A673 (cell line): ENCODE results near the gene TOR3A. TPM values are rescaled to one million over a fixed set of nuclear protein-coding genes. Genes with fewer than 3 reads are reported as not detected.
"Not testable (repeated sequence)": the region's sequence is repeated elsewhere in the genome, so short reads cannot be mapped to it uniquely, and the experiment has no call there.

Source experiments
- BruUV-seq: library from RNA; stranded (reverse); fragments of 400-500 nt; replicated peaks from 2 replicates; lab custom pipeline; 2021; lab: Mats Ljungman, UMichigan
- CTCF ChIA-PET: fragments of 300-600 bp; sonication (Branson Sonifier 250); formaldehyde crosslinking; loops from one replicate; lab custom pipeline; 2022; ENCODE audit warnings: antibody characterized with exemption; lab: Charles Lee
- POLR2A ChIA-PET: fragments of 300-600 bp; sonication (Branson Sonifier 250); formaldehyde crosslinking; loops from one replicate; lab custom pipeline; 2022; ENCODE audit warnings: antibody characterized with exemption; ENCODE audit not compliant: low non-redundant PET; lab: Charles Lee
- DNase-seq: peaks from one replicate; pipeline ENCODE4 v3.0.0-alpha.2; 2015; ENCODE audit warnings: low spot score
- H3K27ac ChIP-seq: fragments of 200-600 bp; sonication (generic); 2 replicates; pipeline ENCODE4 v1.5.1; 2016; ENCODE audit warnings: mixed run types, low read depth, mild to moderate bottlenecking, mixed read lengths, antibody characterized with exemption, low read length; ENCODE audit not compliant: poor library complexity, severe bottlenecking
- H3K27me3 ChIP-seq: fragments of 200-600 bp; sonication (generic); replicated peaks from 2 replicates; pipeline ENCODE4 v1.6.1; 2017; ENCODE audit warnings: mixed run types, low read depth, mild to moderate bottlenecking, mixed read lengths, antibody characterized with exemption, low read length; ENCODE audit not compliant: insufficient read depth, poor library complexity
- H3K36me3 ChIP-seq: fragments of 200-600 bp; sonication (generic); 2 replicates; pipeline ENCODE4 v1.6.1; 2016; ENCODE audit warnings: mixed run types, mild to moderate bottlenecking, mixed read lengths, antibody characterized with exemption, low read length; ENCODE audit not compliant: insufficient read depth, poor library complexity, severe bottlenecking
- H3K4me1 ChIP-seq: fragments of 200-600 bp; sonication (generic); 2 replicates; pipeline ENCODE4 v1.6.1; 2017; ENCODE audit warnings: mixed run types, mild to moderate bottlenecking, mixed read lengths, antibody characterized with exemption, low read length; ENCODE audit not compliant: insufficient read depth, poor library complexity, severe bottlenecking
- H3K4me3 ChIP-seq: fragments of 200-600 bp; sonication (generic); 2 replicates; pipeline ENCODE4 v1.5.1; 2016; ENCODE audit warnings: low read depth, mixed run types, mild to moderate bottlenecking, mixed read lengths, low read length; ENCODE audit not compliant: poor library complexity, severe bottlenecking
- H3K9me3 ChIP-seq: fragments of 200-600 bp; sonication (generic); 2 replicates; pipeline ENCODE4 v1.6.1; 2016; ENCODE audit warnings: mixed run types, low read depth, mild to moderate bottlenecking, mixed read lengths, antibody characterized with exemption, low read length; ENCODE audit not compliant: poor library complexity, severe bottlenecking
- CTCF ChIP-seq: fragments of 300-800, 200-600 bp; sonication (generic); conservative IDR thresholded peaks from 2 replicates; pipeline ENCODE4 v1.5.1; 2017; ENCODE audit warnings: low read depth, mild to moderate bottlenecking, antibody characterized with exemption, low read length, moderate library complexity, mixed read lengths
- EZH2 ChIP-seq: fragments of 200-600 bp; sonication (generic); IDR thresholded peaks from 2 replicates; pipeline ENCODE4 v1.6.1; 2017; ENCODE audit warnings: borderline replicate concordance, low read depth, mild to moderate bottlenecking, mixed read lengths, antibody characterized with exemption, low read length; ENCODE audit not compliant: poor library complexity, severe bottlenecking
- intact Hi-C: fragments of 100-400 bp; cut with micrococcal nuclease; formaldehyde crosslinking; loops from one replicate; pipeline ENCODE4 v1.10.0; 2022; ENCODE audit not compliant: unreplicated experiment
- total RNA-seq: library from RNA; stranded (reverse); gene quantifications from 2 replicates; pipeline ENCODE4 v1.2.3, GENCODE V29; 2021

The TOR3A gene
- total RNA-seq, 1 experiment from 2014 or later: 21.0 TPM

DNA sequence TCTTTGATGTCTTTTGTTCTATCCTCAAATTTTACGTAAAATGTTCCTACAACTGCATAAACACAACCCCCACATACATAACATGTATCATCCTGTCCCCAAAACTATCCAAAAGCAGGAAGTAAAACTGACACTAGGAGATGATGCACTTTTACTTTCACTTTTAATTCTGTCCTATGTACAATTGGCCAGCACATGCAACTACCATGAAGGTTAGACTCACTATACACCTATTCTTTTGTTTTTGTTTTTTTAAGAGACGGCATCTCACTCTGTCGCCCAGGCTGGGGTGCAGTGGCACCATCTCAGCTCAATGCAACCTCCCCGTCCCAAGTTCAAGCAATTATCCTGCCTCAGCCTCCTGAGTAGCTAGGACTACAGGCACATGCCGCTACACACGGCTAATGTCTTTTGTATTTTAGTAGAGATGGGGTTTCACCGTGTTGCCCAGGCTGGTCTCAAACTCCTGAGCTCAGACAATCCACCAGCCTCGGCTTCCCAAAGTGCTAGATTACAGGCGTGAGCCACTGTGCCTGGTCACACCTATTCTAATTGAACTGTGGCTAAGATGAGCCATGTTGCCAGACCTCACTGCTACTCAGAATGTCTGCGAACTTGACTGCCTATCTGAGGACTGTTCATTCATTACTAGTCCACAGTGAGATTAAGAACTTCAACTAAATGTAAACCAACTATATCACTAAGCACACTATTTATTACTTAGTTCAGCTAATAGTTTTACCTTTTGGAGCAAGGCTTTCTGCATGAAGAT lies 48.0 kb downstream of the TOR3A start:
- TF ChIP-seq CTCF (no peak), EZH2 (no peak)
- peaks cover 9% of the 10 kb centered on the region for H3K36me3 ChIP-seq
- POLR2A ChIA-PET: no interaction called here
- CTCF ChIA-PET: no interaction called here
- no peaks in the 10 kb centered on the region for H3K27me3 ChIP-seq
- BruUV-seq: no TSS peak
- no peak overlapping the region for H3K27ac ChIP-seq
- no peaks in the 10 kb centered on the region for H3K9me3 ChIP-seq
- no peaks in the 10 kb centered on the region for H3K4me1 ChIP-seq
- intact Hi-C loops: loop anchor here (5.0 kb wide), 1 partner anchor 47 kb away; no protein-coding TSS in a partner anchor
- H3K4me3 ChIP-seq: no peak overlapping the region
- no peak for DNase-seq

GRCh38 chr1:179135168-179135567 lies 53.3 kb downstream of the TOR3A start:
- CTCF ChIA-PET, DNase-seq, H3K27ac ChIP-seq, BruUV-seq, POLR2A ChIA-PET, H3K4me3 ChIP-seq, H3K27me3 ChIP-seq, intact Hi-C loops, H3K9me3 ChIP-seq, H3K36me3 ChIP-seq: not testable (repeated sequence)
- peaks cover 10% of the 10 kb centered on the region for H3K4me1 ChIP-seq

- H3K36me3 ChIP-seq, POLR2A ChIA-PET, DNase-seq, H3K4me3 ChIP-seq, H3K9me3 ChIP-seq, BruUV-seq, intact Hi-C loops, H3K27ac ChIP-seq, H3K27me3 ChIP-seq, CTCF ChIA-PET: not testable (repeated sequence)
- H3K4me1 ChIP-seq: peaks cover 10% of the 10 kb centered on the region
Measured at GRCh38 chr1:179135707-179136106, 53.8 kb downstream of the TOR3A start.

- BruUV-seq: no TSS peak
Measured at GRCh38 chr1:179137617-179138255, 55.9 kb downstream of the TOR3A start.

GRCh38 chr1:179138755-179139154 lies 56.9 kb downstream of the TOR3A start:
- H3K36me3 ChIP-seq: not testable (repeated sequence)

More at GRCh38 chr1:179137617-179138255, 55.9 kb downstream of the TOR3A start:
- Histone ChIP-seq H3K9me3 (peaks cover 3% of the 10 kb centered on the region), H3K36me3 (no peaks in the 10 kb centered on the region), H3K27me3 (no peaks in the 10 kb centered on the region), H3K4me3 (no peak overlapping the region), H3K27ac (no peak overlapping the region), H3K4me1 (peaks cover 27% of the 10 kb centered on the region)
- CTCF ChIA-PET: no interaction called here
- POLR2A ChIA-PET: interaction anchor here (0.7 kb wide), 1 partner anchor 46 kb away, joined by 3 read pairs; no protein-coding TSS in a partner anchor
- DNase-seq: no peak
- intact Hi-C loops: no loop called here
- no peak for TF ChIP-seq CTCF
- no peak for TF ChIP-seq EZH2

More at GRCh38 chr1:179138755-179139154, 56.9 kb downstream of the TOR3A start:
- H3K4me1 ChIP-seq: peaks cover 30% of the 10 kb centered on the region
- H3K4me3 ChIP-seq, intact Hi-C loops, H3K27ac ChIP-seq, DNase-seq, CTCF ChIA-PET, POLR2A ChIA-PET, H3K27me3 ChIP-seq, BruUV-seq, H3K9me3 ChIP-seq: not testable (repeated sequence)
